Measurements from ENCODE around the gene FHIT.
"Not testable (repeated sequence)": the region's sequence is repeated elsewhere in the genome, so short reads cannot be mapped to it uniquely, and the experiment has no call there.

FHIT gene

GRCh38 chr3:60552581-60552980, 698.7 kb downstream of the FHIT start:
- POLR2A ChIA-PET (ENCODE audit: low non-redundant PET): no interaction called here
- CTCF ChIA-PET: no interaction called here
- no peak for TF ChIP-seq CTCF (conservative IDR thresholded peaks at IDR 0.05; ENCODE audit: low read depth)
- no peak for DNase-seq (ENCODE audit: low spot score)
- H3K27ac ChIP-seq: no peak overlapping the region

GRCh38 chr3:60551455-60552209, 699.6 kb downstream of the FHIT start:
- no peak for DNase-seq (ENCODE audit: low spot score)
- TF ChIP-seq CTCF (conservative IDR thresholded peaks at IDR 0.05; ENCODE audit: low read depth): no peak
- ChIA-PET CTCF (no interaction called here), POLR2A (ENCODE audit: low non-redundant PET) (no interaction called here)
- no peak overlapping the region for H3K27ac ChIP-seq

- DNase-seq (ENCODE audit: low spot score): no peak
- ChIA-PET POLR2A (ENCODE audit: low non-redundant PET) (no interaction called here), CTCF (no interaction called here)
- no peak overlapping the region for H3K27ac ChIP-seq
- no peak for TF ChIP-seq CTCF (conservative IDR thresholded peaks at IDR 0.05; ENCODE audit: low read depth)
These were observed 701.4 kb downstream of the FHIT start for GRCh38 chr3:60549863-60550262.

GRCh38 chr3:60542995-60543394, 708.3 kb downstream of the FHIT start:
- POLR2A ChIA-PET (ENCODE audit: low non-redundant PET): no interaction called here
- DNase-seq (ENCODE audit: low spot score): no peak
- no peak overlapping the region for H3K27ac ChIP-seq
- no peak for TF ChIP-seq CTCF (conservative IDR thresholded peaks at IDR 0.05; ENCODE audit: low read depth)
- CTCF ChIA-PET: no interaction called here

GRCh38 chr3:60539394-60539793, 711.9 kb downstream of the FHIT start:
- H3K27ac ChIP-seq; POLR2A ChIA-PET (ENCODE audit: low non-redundant PET); CTCF ChIA-PET; DNase-seq (ENCODE audit: low spot score): not testable (repeated sequence)

- no peak for TF ChIP-seq CTCF (conservative IDR thresholded peaks at IDR 0.05; ENCODE audit: low read depth)
- DNase-seq (ENCODE audit: low spot score): no peak
- ChIA-PET POLR2A (ENCODE audit: low non-redundant PET) (no interaction called here), CTCF (no interaction called here)
- H3K27ac ChIP-seq: no peak overlapping the region
These were observed 714.8 kb downstream of the FHIT start for GRCh38 chr3:60536420-60536819.

- CTCF ChIA-PET: no interaction called here
- TF ChIP-seq CTCF (conservative IDR thresholded peaks at IDR 0.05; ENCODE audit: low read depth): no peak
- no peak overlapping the region for H3K27ac ChIP-seq
- DNase-seq (ENCODE audit: low spot score): no peak
- POLR2A ChIA-PET (ENCODE audit: low non-redundant PET): no interaction called here
These were observed 719.5 kb downstream of the FHIT start for GRCh38 chr3:60531759-60532158.
